ENCODE measurements around the gene EVL.

The EVL gene

GRCh38 chr14:100132903-100133510 lies 67.8 kb downstream of the EVL start:
- no peak for DNase-seq

- DNase-seq: no peak
Observed at GRCh38 chr14:100134586-100134985, 69.4 kb downstream of the EVL start.

DNA sequence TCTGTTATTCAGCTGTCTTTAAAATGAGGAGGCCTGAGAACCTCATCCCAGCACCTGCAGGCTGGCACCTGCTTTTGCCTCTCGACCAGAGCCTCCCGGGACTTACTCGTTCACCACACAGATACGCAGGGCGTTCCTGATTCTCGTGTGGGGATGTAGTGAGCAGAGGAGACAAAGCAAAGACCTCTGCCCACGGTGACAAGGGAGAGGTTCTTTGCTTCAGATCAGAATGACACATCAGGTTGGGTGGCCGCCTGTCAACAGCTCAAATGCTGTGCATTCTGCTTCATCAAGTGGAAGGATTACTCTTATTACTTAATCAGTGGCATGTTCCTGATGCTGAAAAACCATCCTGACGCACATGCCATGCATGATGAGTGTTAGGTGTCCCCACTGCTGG lies 69.9 kb downstream of the EVL start:
- DNase-seq: no peak

DNA sequence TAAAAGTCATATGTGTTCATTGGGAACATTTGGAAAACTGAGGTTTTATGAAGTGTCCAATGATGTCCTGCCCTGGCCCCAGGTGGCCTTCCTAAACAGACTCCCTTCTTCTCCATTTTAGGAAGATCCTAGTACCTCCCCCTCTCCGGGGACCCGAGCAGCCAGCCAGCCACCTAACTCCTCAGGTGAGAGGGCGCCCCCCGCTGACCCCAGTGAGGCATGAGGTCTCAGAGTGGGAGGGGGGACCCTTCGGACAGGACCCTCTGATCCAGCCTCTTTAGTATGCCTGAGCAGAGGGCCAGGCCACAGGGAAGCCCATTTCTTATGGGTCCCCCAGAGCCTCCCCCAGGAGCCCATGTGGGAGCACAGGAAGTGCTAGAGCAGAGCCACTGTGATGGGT lies 70.6 kb downstream of the EVL start:
- no peak for DNase-seq

GRCh38 chr14:100137173-100137572 lies 72.0 kb downstream of the EVL start:
- no peak for DNase-seq

GRCh38 chr14:100138082-100138787 lies 73.0 kb downstream of the EVL start:
- DNase-seq: no peak

DNA sequence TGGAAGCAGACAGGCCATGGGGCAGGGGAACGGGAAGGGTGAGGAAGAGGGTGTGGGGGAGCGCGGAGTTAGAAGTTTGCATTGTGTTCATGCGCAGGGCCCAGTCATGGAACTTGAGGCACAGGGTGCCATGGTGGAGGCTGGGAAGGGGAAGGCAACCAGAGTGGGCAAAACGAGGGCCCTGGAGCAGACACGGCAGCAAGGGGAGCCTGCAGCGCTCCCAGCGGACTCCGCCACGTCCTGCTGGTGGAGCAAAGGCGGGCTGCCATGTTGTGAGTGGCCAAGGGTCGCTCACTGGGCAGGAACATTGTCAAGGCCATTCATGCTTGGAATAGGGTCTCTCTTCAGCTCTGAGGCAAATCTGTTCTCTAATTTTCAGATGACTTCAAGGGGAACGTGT lies 73.7 kb downstream of the EVL start:
- DNase-seq: no peak

- no peak for DNase-seq
Observed at GRCh38 chr14:100140452-100141078, 75.3 kb downstream of the EVL start.

DNA sequence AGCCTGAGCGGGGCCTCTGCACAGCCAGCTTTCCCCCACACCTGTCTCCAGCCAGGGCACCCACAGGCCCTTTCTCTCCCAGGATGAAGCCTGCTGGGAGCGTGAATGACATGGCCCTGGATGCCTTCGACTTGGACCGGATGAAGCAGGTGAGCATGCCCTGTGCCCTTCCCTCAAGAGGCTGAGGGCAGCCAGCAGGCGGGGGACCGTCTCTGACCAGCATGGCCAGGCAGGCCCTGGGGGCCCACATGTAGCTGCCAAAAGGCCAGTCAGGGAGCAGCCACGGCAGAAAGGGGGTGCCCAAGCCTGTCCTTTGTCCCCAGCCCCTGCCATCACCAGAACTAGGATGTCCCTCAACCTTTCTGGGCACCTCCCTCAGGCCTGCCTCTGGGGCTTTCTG lies 75.9 kb downstream of the EVL start:
- no peak for DNase-seq

- DNase-seq: no peak
Observed at GRCh38 chr14:100142073-100143040, 77.1 kb downstream of the EVL start.

GRCh38 chr14:100143523-100143922 lies 78.3 kb downstream of the EVL start:
- no peak for DNase-seq

DNA sequence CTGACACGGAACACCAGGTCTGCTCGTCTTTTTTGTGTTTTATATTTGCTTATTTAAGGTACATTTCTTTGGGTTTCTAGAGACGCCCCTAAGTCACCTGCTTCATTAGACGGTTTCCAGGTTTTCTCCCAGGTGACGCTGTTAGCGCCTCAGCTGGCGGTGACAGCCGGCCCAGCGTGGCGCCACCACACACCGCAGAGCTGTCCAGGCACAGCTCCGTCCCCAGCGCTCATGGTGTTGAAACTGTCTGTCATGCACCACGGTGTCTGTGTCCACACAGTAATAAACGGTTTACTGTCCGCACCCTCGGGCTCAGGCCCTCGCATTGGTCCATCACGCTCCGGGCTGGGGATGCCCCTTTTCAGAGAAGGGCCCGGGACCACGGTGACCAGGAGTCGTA lies 78.7 kb downstream of the EVL start:
- no peak for DNase-seq

DNA sequence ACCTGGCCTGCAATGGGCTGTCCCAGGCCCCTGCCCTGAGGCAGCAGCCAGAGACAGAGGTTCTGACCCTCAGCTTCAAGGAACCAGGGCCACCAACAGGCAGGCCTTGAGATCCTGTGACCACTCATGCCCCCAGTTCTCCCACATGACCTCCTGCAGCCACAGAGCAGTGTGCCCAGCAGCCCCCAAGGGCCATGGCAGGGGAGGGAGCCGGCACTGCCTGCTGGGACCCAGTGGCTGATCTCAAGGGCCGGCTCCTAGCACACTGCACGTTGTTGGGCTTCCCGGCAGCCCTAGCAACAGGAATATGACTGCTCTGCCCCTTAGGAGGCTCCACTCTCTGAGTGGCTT lies 79.4 kb downstream of the EVL start:
- DNase-seq: no peak

GRCh38 chr14:100144996-100145646 lies 79.9 kb downstream of the EVL start:
- DNase-seq: no peak

DNA sequence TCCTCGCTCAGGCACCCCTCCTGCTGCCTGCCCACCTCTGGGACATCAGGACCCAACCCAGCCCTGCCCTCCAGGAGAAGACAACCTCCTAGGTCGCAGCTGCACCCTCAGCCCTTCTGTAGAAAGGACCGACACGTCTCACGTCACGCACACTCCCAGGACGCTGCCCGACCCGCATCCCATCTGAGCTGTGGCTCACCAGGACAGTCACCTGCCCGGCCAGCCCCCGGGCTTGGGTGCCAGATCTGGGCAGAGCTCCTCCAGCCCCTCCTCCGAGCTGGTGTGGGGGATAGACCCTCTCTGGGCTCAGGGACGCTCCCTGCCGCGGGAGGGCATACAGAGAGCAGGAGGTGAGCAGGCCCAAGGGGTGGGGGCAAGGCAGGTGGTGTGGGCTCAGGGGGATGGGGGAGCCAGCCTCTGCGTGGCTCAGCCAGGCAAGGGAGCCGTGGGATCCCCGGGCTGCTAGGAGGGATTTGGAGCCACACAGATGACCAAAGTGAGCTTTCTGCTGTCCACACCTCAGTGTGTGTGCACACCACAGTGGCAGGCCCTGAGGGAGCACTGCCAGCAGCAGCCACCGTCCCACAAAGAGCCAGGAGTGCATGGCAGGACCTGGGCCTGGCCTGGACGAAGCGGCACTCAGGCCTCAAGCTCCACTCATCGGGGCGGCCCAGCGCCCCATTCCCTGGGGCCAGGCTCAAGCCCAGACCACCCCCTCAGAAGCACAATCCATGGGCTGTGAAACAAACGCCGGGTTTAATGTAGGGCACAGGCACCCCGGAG lies 80.7 kb downstream of the EVL start:
- no peak for DNase-seq

DNA sequence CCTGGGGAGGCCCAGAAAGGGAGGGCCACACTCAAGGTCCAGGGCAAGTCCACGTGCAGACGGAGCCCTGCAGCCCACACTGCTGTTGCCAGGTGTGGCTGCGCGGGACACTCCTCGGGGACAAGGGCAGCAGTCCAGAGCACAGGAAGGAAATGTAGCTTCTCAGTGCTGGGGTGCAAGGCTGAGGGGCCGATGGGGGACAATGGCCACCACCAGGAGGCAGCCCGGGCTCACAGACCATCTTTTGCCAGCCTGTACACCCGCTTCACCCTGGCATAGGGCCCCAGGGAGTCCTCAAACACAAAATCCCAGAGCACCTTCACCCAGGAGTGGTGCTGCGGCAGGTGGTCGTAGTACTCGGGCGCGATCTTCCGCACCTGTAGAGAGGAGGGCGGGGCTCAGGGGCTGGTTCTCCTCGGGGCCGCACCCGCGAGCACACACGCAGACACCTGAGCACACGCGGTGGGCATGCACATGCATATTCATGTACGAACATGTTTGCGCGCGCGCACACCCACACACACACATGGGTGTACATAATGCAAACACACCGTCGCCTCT lies 81.4 kb downstream of the EVL start:
- no peak for DNase-seq

DNA sequence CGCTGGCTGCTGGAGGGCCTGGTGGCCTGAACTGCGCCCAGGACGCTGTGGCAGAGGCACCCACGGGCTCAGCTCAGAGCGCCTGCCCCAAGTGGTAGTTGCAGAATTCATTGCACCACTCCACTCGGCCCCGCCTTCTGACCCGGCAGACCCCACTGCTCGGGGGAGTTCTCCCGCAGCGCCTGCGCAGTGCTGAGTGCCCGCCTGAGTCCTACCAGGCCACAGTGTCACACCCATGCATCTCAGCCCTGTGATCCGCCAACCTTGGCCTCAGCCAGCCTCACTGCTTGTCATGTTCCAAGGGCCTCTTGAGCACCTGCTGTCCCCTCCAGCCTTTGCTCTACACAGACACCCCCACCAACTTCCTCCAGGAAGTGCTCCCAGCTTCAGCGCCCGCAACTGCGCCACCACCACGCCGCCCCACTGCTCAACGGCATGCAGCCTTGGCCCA lies 82.0 kb downstream of the EVL start:
- DNase-seq: no peak

GRCh38 chr14:100147691-100148464 lies 82.7 kb downstream of the EVL start:
- no peak for DNase-seq

DNA sequence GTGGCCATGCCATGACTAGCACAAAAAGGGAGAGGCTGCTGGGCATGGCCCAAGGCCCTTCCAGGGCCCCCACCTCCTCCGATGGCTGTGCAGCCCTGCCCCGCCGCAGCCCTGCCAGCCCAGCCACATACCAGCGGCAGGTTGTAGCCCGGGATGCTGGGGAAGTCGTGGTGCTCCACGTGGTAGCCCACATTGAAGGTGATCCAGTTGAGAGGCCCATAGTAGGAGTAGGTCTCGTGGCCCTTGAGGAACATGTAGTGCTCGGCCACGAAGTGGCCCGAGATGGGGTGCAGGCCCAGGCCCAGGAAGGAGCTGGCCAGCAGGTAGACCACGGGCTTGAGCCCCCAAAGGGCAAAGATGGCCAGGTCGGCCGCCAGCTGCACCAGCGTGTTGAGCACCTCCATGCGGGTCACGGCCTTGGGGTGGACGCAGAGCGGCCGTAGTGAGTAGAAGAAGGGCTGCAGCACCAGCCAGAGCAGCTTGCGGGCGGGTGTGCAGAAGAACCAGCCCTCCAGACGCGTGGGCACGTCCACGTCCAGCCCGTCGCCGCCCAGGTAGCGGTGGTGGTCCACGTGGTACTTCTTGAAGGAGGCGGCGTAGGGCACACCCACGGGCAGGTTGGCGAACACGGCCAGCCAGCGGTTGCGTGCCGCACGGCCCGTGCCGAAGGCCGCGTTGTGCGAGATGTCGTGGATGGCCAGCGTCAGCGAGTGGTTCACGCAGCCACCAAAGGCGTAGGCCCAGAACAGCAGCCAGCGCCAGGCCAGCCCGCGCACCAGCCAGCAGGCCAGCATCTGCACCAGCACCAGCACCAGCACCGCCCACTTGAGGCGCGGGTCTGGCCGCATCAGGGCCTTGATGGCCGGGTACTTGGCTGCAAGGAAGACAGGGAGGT lies 83.9 kb downstream of the EVL start:
- no peak for DNase-seq
